H9 (cell line): ENCODE data around the gene GOLGA8Q. TPM values are rescaled to one million over a fixed set of nuclear protein-coding genes. Genes with fewer than 3 reads are reported as not detected.
"Not testable (repeated sequence)": the region's sequence is repeated elsewhere in the genome, so short reads cannot be mapped to it uniquely, and the experiment has no call there.

Source experiments
- DNase-seq: peaks from one replicate; pipeline ENCODE4 v3.0.0-alpha.2; 2017
- H2AFZ ChIP-seq: one replicate; pipeline ENCODE4 v1.6.1; 2013; ENCODE audit warnings: mild to moderate bottlenecking, low read length, control low read depth, moderate library complexity
- H2AK5ac ChIP-seq: 2 replicates; pipeline ENCODE4 v1.6.1; 2013; ENCODE audit warnings: low read length, control low read depth, mixed read lengths; ENCODE audit not compliant: insufficient read length
- H2BK120ac ChIP-seq: one replicate; pipeline ENCODE4 v1.6.1; 2013; ENCODE audit warnings: low read depth, mild to moderate bottlenecking, low read length, control low read depth, inconsistent platforms; ENCODE audit not compliant: poor library complexity, severe bottlenecking
- H2BK12ac ChIP-seq: 2 replicates; pipeline ENCODE4 v1.6.1; 2013; ENCODE audit warnings: low read length, control low read depth, mixed read lengths, low read depth; ENCODE audit not compliant: insufficient read length
- H2BK15ac ChIP-seq: 2 replicates; pipeline ENCODE4 v1.6.1; 2013; ENCODE audit warnings: low read depth, low read length, control low read depth
- H2BK20ac ChIP-seq: one replicate; pipeline ENCODE4 v1.6.1; 2013; ENCODE audit warnings: low read depth, mild to moderate bottlenecking, low read length, control low read depth, inconsistent platforms; ENCODE audit not compliant: poor library complexity, severe bottlenecking
- H2BK5ac ChIP-seq: 2 replicates; pipeline ENCODE4 v1.6.1; 2013; ENCODE audit warnings: low read length, control low read depth, mixed read lengths; ENCODE audit not compliant: insufficient read length
- H3K14ac ChIP-seq: 2 replicates; pipeline ENCODE4 v1.6.1; 2013; ENCODE audit warnings: low read length, control low read depth; ENCODE audit not compliant: insufficient read depth
- H3K18ac ChIP-seq: 2 replicates; pipeline ENCODE4 v1.6.1; 2013; ENCODE audit warnings: low read depth, mild to moderate bottlenecking, mixed read lengths, low read length, control low read depth; ENCODE audit not compliant: insufficient read length
- H3K23ac ChIP-seq: 2 replicates; pipeline ENCODE4 v1.6.1; 2013; ENCODE audit warnings: low read length, control low read depth, mixed read lengths, low read depth; ENCODE audit not compliant: insufficient read length
- H3K23me2 ChIP-seq: 2 replicates; pipeline ENCODE4 v1.6.1; 2013; ENCODE audit warnings: low read depth, mild to moderate bottlenecking, mixed read lengths, low read length, control low read depth; ENCODE audit not compliant: insufficient read length, poor library complexity, severe bottlenecking
- H3K27ac ChIP-seq: 2 replicates; pipeline ENCODE4 v1.5.1; 2013; ENCODE audit warnings: low read length, control low read depth, mixed read lengths, low read depth; ENCODE audit not compliant: insufficient read length
- H3K27me3 ChIP-seq: 2 replicates; pipeline ENCODE4 v1.6.1; 2013; ENCODE audit warnings: low read length, control low read depth, inconsistent platforms; ENCODE audit not compliant: insufficient read depth
- H3K4ac ChIP-seq: 2 replicates; pipeline ENCODE4 v1.6.1; 2013; ENCODE audit warnings: low read depth, mild to moderate bottlenecking, control low read depth, inconsistent platforms, low read length, moderate library complexity
- H3K4me1 ChIP-seq: 2 replicates; pipeline ENCODE4 v1.6.1; 2013; ENCODE audit warnings: low read length, control low read depth, inconsistent platforms; ENCODE audit not compliant: insufficient read depth
- H3K4me2 ChIP-seq: 2 replicates; pipeline ENCODE4 v1.6.1; 2013; ENCODE audit warnings: low read length, control low read depth, mixed read lengths; ENCODE audit not compliant: insufficient read length, insufficient read depth
- H3K56ac ChIP-seq: 2 replicates; pipeline ENCODE4 v1.6.1; 2013; ENCODE audit warnings: low read depth, mild to moderate bottlenecking, mixed read lengths, low read length, control low read depth; ENCODE audit not compliant: insufficient read length
- H3K79me1 ChIP-seq: 2 replicates; pipeline ENCODE4 v1.6.1; 2013; ENCODE audit warnings: low read depth, mild to moderate bottlenecking, moderate library complexity, low read length, control low read depth, inconsistent platforms; ENCODE audit not compliant: insufficient read depth, poor library complexity, severe bottlenecking
- H3K79me2 ChIP-seq: 2 replicates; pipeline ENCODE4 v1.6.1; 2013; ENCODE audit warnings: low read length, control low read depth, inconsistent platforms; ENCODE audit not compliant: insufficient read depth
- H3K9ac ChIP-seq: 2 replicates; pipeline ENCODE4 v1.6.1; 2013; ENCODE audit warnings: low read length, control low read depth, mixed read lengths; ENCODE audit not compliant: insufficient read length; ENCODE audit errors: extremely low read depth
- H3K9me3 ChIP-seq: one replicate; pipeline ENCODE4 v1.6.1; 2013; ENCODE audit warnings: low read depth, low read length, inconsistent platforms; ENCODE audit not compliant: control insufficient read depth
- H3T11ph ChIP-seq: one replicate; pipeline ENCODE4 v1.6.1; 2013; ENCODE audit warnings: mild to moderate bottlenecking, low read length, control low read depth, inconsistent platforms
- H4K20me1 ChIP-seq: one replicate; pipeline ENCODE4 v1.6.1; 2013; ENCODE audit not compliant: control insufficient read depth, insufficient read length, insufficient read depth
- H4K5ac ChIP-seq: 2 replicates; pipeline ENCODE4 v1.6.1; 2013; ENCODE audit warnings: low read depth, mild to moderate bottlenecking, mixed read lengths, low read length, control low read depth; ENCODE audit not compliant: insufficient read length
- H4K8ac ChIP-seq: replicated peaks from 2 replicates; pipeline ENCODE4 v1.6.1; 2013; ENCODE audit warnings: low read length, control low read depth, mixed read lengths, low read depth; ENCODE audit not compliant: insufficient read length
- H4K91ac ChIP-seq: 2 replicates; pipeline ENCODE4 v1.6.1; 2013; ENCODE audit warnings: low read depth, mild to moderate bottlenecking, moderate library complexity, mixed read lengths, low read length, control low read depth; ENCODE audit not compliant: insufficient read length
- H3K27ac Mint-ChIP-seq, 3 experiments: 2 replicates in 2 of 3; 3 replicates in 1 of 3; pipeline ENCODE4 v1.8.0; 2020 to 2021; ENCODE audit warnings: mixed read lengths in 3 of 3, mild to moderate bottlenecking in 1 of 3, moderate library complexity in 1 of 3
- H3K27me3 Mint-ChIP-seq: 2 replicates; pipeline ENCODE4 v1.8.0; 2021; ENCODE audit warnings: low read depth, mild to moderate bottlenecking, moderate library complexity, mixed read lengths
- H3K36me3 Mint-ChIP-seq, 3 experiments: 2 replicates in 2 of 3; 3 replicates in 1 of 3; pipeline ENCODE4 v1.8.0; 2020 to 2021; ENCODE audit warnings: low read depth in 3 of 3, mixed read lengths in 3 of 3; ENCODE audit not compliant: insufficient read depth in 1 of 3
- H3K4me1 Mint-ChIP-seq, 2 experiments: 2 replicates each; pipeline ENCODE4 v1.8.0; 2020; ENCODE audit warnings: mixed read lengths in 2 of 2
- H3K4me3 Mint-ChIP-seq, 2 experiments: 2 replicates in 1 of 2; 3 replicates in 1 of 2; pipeline ENCODE4 v1.8.0; 2020 to 2021; ENCODE audit warnings: mild to moderate bottlenecking in 2 of 2, mixed read lengths in 2 of 2, moderate library complexity in 1 of 2
- H3K9me3 Mint-ChIP-seq, 2 experiments: 2 replicates in 1 of 2; 3 replicates in 1 of 2; pipeline ENCODE4 v1.8.0; 2020; ENCODE audit warnings: mild to moderate bottlenecking in 2 of 2, mixed read lengths in 2 of 2, moderate library complexity in 1 of 2
- WGBS: extraction: QIAGEN DNeasy Blood & Tissue Kit; methylation state at CpG from one replicate; pipeline ENCODE4 v1.1.7; 2013; ENCODE audit warnings: missing lambda C conversion rate, low lambda C conversion rate, mixed read lengths; ENCODE audit not compliant: insufficient read length; ENCODE audit errors: extremely low coverage; 5-methylcytosine and 5-hydroxymethylcytosine counted together
- long read RNA-seq: library from polyadenylated mRNA; unstranded; transcript quantifications from one replicate; pipeline ENCODE4 v2.0.0, GENCODE V29; 2020
- total RNA-seq: library from RNA; stranded (reverse); gene quantifications from 2 replicates; pipeline ENCODE4 v1.2.1, GENCODE V29; 2021

Gene GOLGA8Q, protein sequence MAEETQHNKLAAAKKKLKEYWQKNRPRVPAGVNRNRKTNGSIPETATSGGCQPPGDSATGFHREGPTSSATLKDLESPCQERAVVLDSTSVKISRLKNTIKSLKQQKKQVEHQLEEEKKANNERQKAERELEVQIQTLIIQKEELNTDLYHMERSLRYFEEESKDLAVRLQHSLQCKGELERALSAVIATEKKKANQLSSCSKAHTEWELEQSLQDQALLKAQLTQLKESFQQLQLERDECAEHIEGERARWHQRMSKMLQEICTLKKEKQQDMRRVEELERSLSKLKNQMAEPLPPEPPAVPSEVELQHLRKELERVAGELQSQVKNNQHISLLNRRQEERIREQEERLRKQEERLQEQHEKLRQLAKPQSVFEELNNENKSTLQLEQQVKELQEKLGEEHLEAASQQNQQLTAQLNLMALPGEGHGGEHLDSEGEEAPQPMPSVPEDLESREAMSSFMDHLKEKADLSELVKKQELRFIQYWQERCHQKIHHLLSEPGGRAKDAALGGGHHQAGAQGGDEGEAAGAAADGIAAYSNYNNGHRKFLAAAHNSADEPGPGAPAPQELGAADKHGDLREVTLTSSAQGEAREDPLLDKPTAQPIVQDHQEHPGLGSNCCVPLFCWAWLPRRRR
- not detected in 2 replicates for total RNA-seq
- long read RNA-seq, result 0 reads

- H3K4me3 Mint-ChIP-seq, H2AFZ ChIP-seq, H3K27me3 ChIP-seq, H3K23me2 ChIP-seq, H3K27ac Mint-ChIP-seq, H2AK5ac ChIP-seq, DNase-seq, H3K4me1 Mint-ChIP-seq, H3K9me3 Mint-ChIP-seq, H2BK120ac ChIP-seq, H3K18ac ChIP-seq, H2BK20ac ChIP-seq, H3K36me3 Mint-ChIP-seq, H3T11ph ChIP-seq, H3K56ac ChIP-seq, H4K20me1 ChIP-seq, H3K79me1 ChIP-seq, H2BK5ac ChIP-seq, H3K27me3 Mint-ChIP-seq, H3K9me3 ChIP-seq, H4K8ac ChIP-seq, H2BK15ac ChIP-seq, H3K23ac ChIP-seq, H3K14ac ChIP-seq, H3K79me2 ChIP-seq, H4K91ac ChIP-seq, H4K5ac ChIP-seq, H3K4me1 ChIP-seq, H3K4me2 ChIP-seq, H3K4ac ChIP-seq, H3K27ac ChIP-seq, H3K9ac ChIP-seq, H2BK12ac ChIP-seq: not testable (repeated sequence)
- no CpG with 5 or more reads among the region's 9 CpGs for WGBS
These were observed at the start of gene GOLGA8Q for GRCh38 chr15:30551750-30552149. Gene GOLGA8Q (plus strand): TSS chr15:30552050. CDS start chr15:30552078, 28 bp downstream.

GRCh38 chr15:30502904-30503781 lies 48.7 kb upstream of the GOLGA8Q start:
- not testable (repeated sequence) for H3K4me1 ChIP-seq, H2BK15ac ChIP-seq, H2BK5ac ChIP-seq, H3K18ac ChIP-seq, H3K79me1 ChIP-seq, H3K27ac ChIP-seq, H2BK20ac ChIP-seq, H3K9me3 ChIP-seq, H3K9me3 Mint-ChIP-seq, H3K56ac ChIP-seq, H3K27me3 ChIP-seq, H4K91ac ChIP-seq, H3K36me3 Mint-ChIP-seq, H3K79me2 ChIP-seq, H2BK12ac ChIP-seq, H3K4me2 ChIP-seq, H2BK120ac ChIP-seq, H3K23me2 ChIP-seq, H4K20me1 ChIP-seq, H3K4ac ChIP-seq, H3K14ac ChIP-seq, H3T11ph ChIP-seq, DNase-seq, H4K8ac ChIP-seq, H3K27ac Mint-ChIP-seq, H2AK5ac ChIP-seq, H3K4me1 Mint-ChIP-seq, H4K5ac ChIP-seq, H2AFZ ChIP-seq, H3K9ac ChIP-seq, H3K23ac ChIP-seq, H3K4me3 Mint-ChIP-seq, H3K27me3 Mint-ChIP-seq
- WGBS, result no CpG with 5 or more reads among the region's 11 CpGs
